CD4-positive, alpha-beta T cell treated with Interleukin-2 at 100 ng/mL for 4 hours (primary cell): ENCODE data around the gene PARP9.

ENCODE experiments used
- DNase-seq: peaks from one replicate; pipeline ENCODE4 v3.0.0-alpha.2; 2020; ENCODE audit warnings: low spot score

Gene PARP9

GRCh38 chr3:122564155-122564912 lies at the start of gene PARP9, which contains the start of gene DTX3L:
PARP9 (minus strand) TSS chr3:122564300; CDS start chr3:122559620, 4,680 bp downstream.
DTX3L (plus strand) TSS chr3:122564338; CDS start chr3:122564427, 89 bp downstream.
- peak; percentile 80 for DNase-seq

- DNase-seq, result no peak
Observed at GRCh38 chr3:122612696-122613095, 48.6 kb upstream of the PARP9 start.

GRCh38 chr3:122609798-122610559 lies 45.9 kb upstream of the PARP9 start:
- peak; percentile 66 for DNase-seq

- no peak for DNase-seq
Observed at GRCh38 chr3:122608916-122609315, 44.8 kb upstream of the PARP9 start.

- no peak for DNase-seq
Observed at GRCh38 chr3:122606330-122606729, 42.2 kb upstream of the PARP9 start.

- DNase-seq, result no peak
Observed at GRCh38 chr3:122603056-122603455, 39.0 kb upstream of the PARP9 start.

- no peak for DNase-seq
Observed at GRCh38 chr3:122602011-122602710, 38.1 kb upstream of the PARP9 start.

- no peak for DNase-seq
Observed at GRCh38 chr3:122598556-122598955, 34.5 kb upstream of the PARP9 start.

GRCh38 chr3:122598151-122598550 lies 34.1 kb upstream of the PARP9 start:
- no peak for DNase-seq

- no peak for DNase-seq
Observed at GRCh38 chr3:122594025-122594424, 29.9 kb upstream of the PARP9 start.

GRCh38 chr3:122590610-122591009 lies 26.5 kb upstream of the PARP9 start:
- DNase-seq, result no peak

GRCh38 chr3:122589297-122589696 lies 25.2 kb upstream of the PARP9 start:
- DNase-seq, result no peak

GRCh38 chr3:122587572-122587971 lies 23.5 kb upstream of the PARP9 start:
- DNase-seq, result no peak

GRCh38 chr3:122586773-122587485 lies 22.8 kb upstream of the PARP9 start:
- DNase-seq, result no peak

GRCh38 chr3:122586098-122586497 lies 22.0 kb upstream of the PARP9 start:
- no peak for DNase-seq

- DNase-seq, result no peak
Observed at GRCh38 chr3:122582390-122582789, 18.3 kb upstream of the PARP9 start.

GRCh38 chr3:122581622-122582021 lies 17.5 kb upstream of the PARP9 start:
- DNase-seq, result no peak

GRCh38 chr3:122580470-122580869 lies 16.4 kb upstream of the PARP9 start:
- no peak for DNase-seq

GRCh38 chr3:122578069-122578740 lies 14.1 kb upstream of the PARP9 start:
- DNase-seq, result no peak

- peak; percentile 61 for DNase-seq
Observed at GRCh38 chr3:122577409-122578031, 13.4 kb upstream of the PARP9 start, which contains the start of gene PARP15. PARP15 (plus strand) TSS chr3:122577650; CDS start chr3:122577668, 18 bp downstream.
